Hepatocyte (in vitro differentiated cells): ENCODE data around the gene GTF2E1. TPM values are rescaled to one million over a fixed set of nuclear protein-coding genes. Genes with fewer than 3 reads are reported as not detected.
"Not testable (repeated sequence)": the region's sequence is repeated elsewhere in the genome, so short reads cannot be mapped to it uniquely, and the experiment has no call there.

Experiments used
- DNase-seq: peaks from one replicate; pipeline ENCODE4 v3.0.0-alpha.2; 2016; ENCODE audit warnings: low spot score
- H2AFZ ChIP-seq: fragments of 200-600 bp; sonication (generic); 2 replicates; pipeline ENCODE4 v1.6.0; 2016; ENCODE audit warnings: antibody characterized with exemption, mild to moderate bottlenecking
- H3K27ac ChIP-seq: fragments of 200-600 bp; sonication (generic); 2 replicates; pipeline ENCODE4 v1.5.1; 2016; ENCODE audit warnings: mild to moderate bottlenecking
- H3K27me3 ChIP-seq: fragments of 200-600 bp; sonication (generic); 2 replicates; pipeline ENCODE4 v1.6.1; 2016
- H3K36me3 ChIP-seq: fragments of 200-600 bp; sonication (generic); replicated peaks from 2 replicates; pipeline ENCODE4 v1.5.1; 2016; ENCODE audit warnings: low read depth; ENCODE audit not compliant: insufficient read depth
- H3K4me1 ChIP-seq: fragments of 200-600 bp; sonication (generic); 2 replicates; pipeline ENCODE4 v1.5.1; 2016; ENCODE audit warnings: mild to moderate bottlenecking, moderate library complexity; ENCODE audit not compliant: insufficient read depth
- H3K4me2 ChIP-seq: fragments of 200-600 bp; sonication (generic); 2 replicates; pipeline ENCODE4 v1.6.0; 2016
- H3K4me3 ChIP-seq: fragments of 200-600 bp; sonication (generic); 2 replicates; pipeline ENCODE4 v1.5.1; 2016; ENCODE audit warnings: mild to moderate bottlenecking
- H3K79me2 ChIP-seq: fragments of 200-600 bp; sonication (generic); 2 replicates; pipeline ENCODE4 v1.6.0; 2017; ENCODE audit warnings: mild to moderate bottlenecking
- H3K9me2 ChIP-seq: fragments of 200-600 bp; sonication (generic); replicated peaks from 2 replicates; pipeline ENCODE4 v1.6.0; 2017; ENCODE audit warnings: mild to moderate bottlenecking; ENCODE audit not compliant: insufficient read depth
- H3K9me3 ChIP-seq: fragments of 200-600 bp; sonication (generic); 2 replicates; pipeline ENCODE4 v1.5.1; 2016; ENCODE audit warnings: low read depth, mild to moderate bottlenecking
- H4K20me1 ChIP-seq: fragments of 200-600 bp; sonication (generic); 2 replicates; pipeline ENCODE4 v1.6.0; 2016; ENCODE audit warnings: mild to moderate bottlenecking; ENCODE audit not compliant: insufficient read depth, poor library complexity, severe bottlenecking
- EZH2 ChIP-seq: fragments of 200-600 bp; sonication (generic); IDR thresholded peaks from 2 replicates; pipeline ENCODE4 v1.6.1; 2016; ENCODE audit warnings: antibody characterized with exemption, mild to moderate bottlenecking, borderline replicate concordance
- EZH2phosphoT487 ChIP-seq: fragments of 200-600 bp; sonication (generic); IDR thresholded peaks from one replicate; pipeline ENCODE4 v1.6.1; 2018; ENCODE audit warnings: antibody characterized with exemption, mild to moderate bottlenecking, low read depth, moderate library complexity; ENCODE audit not compliant: unreplicated experiment, severe bottlenecking
- WGBS: methylation state at CpG from one replicate; pipeline ENCODE4 v1.1.6; 2016; ENCODE audit warnings: low lambda C conversion rate; ENCODE audit errors: missing lambda C conversion rate; 5-methylcytosine and 5-hydroxymethylcytosine counted together
- polyA plus RNA-seq: library from polyadenylated mRNA; unstranded; fragments of >200 nt; fragmentation: Nextera tagmentation; extraction: Ambion mirVana; gene quantifications from 2 replicates; pipeline ENCODE4 v1.2.1, GENCODE V29; 2016
- total RNA-seq: library from RNA; depleted of rRNA; stranded (reverse); fragments of >200 nt; gene quantifications from 2 replicates; pipeline ENCODE4 v1.2.3, GENCODE V29; 2014
- TF ChIP-seq, protein P1 (sequence below): fragments of 200-600 bp; sonication (generic); IDR thresholded peaks from 2 replicates; pipeline ENCODE4 v1.5.1; 2016; ENCODE audit warnings: antibody characterized with exemption, mild to moderate bottlenecking; ENCODE audit not compliant: poor library complexity

The GTF2E1 gene
- total and polyA plus RNA-seq, 2 experiments from 2014 or later, result 7.5 to 9.2 TPM

DNA sequence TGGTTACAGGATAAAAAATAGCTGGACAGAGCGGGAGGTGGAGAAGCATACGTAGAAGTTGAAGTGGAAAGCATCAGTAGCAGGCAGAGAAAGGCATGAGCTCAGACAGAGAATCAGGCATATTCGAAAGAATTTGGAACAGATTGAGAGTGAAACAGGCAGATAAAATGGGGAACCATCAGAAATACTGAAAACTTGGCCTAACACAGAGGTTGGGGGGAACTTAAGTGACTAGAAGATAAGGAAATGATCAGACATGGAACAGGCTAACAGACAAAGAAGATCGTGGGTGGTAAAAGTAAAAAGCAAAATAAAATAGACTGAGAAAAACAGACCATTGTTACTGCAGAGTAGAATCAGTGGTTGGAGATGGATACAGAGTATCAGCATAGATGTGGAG, 32.9 kb downstream of the GTF2E1 start:
- no peak for DNase-seq
- Histone ChIP-seq H3K36me3 (peaks cover 3% of the 10 kb centered on the region), H3K4me2 (no peak overlapping the region), H3K9me3 (no peaks in the 10 kb centered on the region), H3K9me2 (no peaks in the 10 kb centered on the region), H3K4me3 (no peak overlapping the region), H4K20me1 (no peaks in the 10 kb centered on the region), H2AFZ (no peak overlapping the region), H3K27me3 (no peaks in the 10 kb centered on the region), H3K27ac (no peak overlapping the region), H3K4me1 (no peaks in the 10 kb centered on the region), H3K79me2 (peaks cover 2% of the 10 kb centered on the region)
- WGBS, result 71% methylated on average over 4 of the region's 4 CpGs
- no peak for TF ChIP-seq EZH2
- TF ChIP-seq EZH2phosphoT487, result no peak
- TF ChIP-seq, protein P1, sequence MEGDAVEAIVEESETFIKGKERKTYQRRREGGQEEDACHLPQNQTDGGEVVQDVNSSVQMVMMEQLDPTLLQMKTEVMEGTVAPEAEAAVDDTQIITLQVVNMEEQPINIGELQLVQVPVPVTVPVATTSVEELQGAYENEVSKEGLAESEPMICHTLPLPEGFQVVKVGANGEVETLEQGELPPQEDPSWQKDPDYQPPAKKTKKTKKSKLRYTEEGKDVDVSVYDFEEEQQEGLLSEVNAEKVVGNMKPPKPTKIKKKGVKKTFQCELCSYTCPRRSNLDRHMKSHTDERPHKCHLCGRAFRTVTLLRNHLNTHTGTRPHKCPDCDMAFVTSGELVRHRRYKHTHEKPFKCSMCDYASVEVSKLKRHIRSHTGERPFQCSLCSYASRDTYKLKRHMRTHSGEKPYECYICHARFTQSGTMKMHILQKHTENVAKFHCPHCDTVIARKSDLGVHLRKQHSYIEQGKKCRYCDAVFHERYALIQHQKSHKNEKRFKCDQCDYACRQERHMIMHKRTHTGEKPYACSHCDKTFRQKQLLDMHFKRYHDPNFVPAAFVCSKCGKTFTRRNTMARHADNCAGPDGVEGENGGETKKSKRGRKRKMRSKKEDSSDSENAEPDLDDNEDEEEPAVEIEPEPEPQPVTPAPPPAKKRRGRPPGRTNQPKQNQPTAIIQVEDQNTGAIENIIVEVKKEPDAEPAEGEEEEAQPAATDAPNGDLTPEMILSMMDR, result no peak

DNA sequence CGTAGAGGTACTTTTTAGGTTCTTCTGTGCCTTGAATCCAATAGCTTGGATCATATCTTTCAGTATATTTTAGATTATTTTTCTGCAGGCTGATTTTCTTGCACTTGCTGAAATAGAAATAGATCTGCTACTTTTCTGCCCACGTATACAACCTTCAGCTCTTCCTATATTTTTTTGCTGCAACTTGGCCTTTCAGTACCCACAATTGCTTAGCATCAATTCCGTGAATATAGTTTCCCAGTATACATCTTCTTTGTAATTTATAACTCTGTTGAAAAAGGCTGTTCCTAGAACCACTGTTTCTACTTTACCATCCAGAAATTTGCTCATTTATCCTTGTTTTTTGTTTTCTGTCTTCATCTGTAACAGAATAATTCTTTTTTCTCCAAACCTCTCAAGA, 36.2 kb downstream of the GTF2E1 start:
- Histone ChIP-seq H3K4me2 (no peak overlapping the region), H3K9me3 (no peaks in the 10 kb centered on the region), H4K20me1 (no peaks in the 10 kb centered on the region), H3K79me2 (no peaks in the 10 kb centered on the region), H3K9me2 (no peaks in the 10 kb centered on the region), H3K4me3 (no peak overlapping the region), H3K4me1 (no peaks in the 10 kb centered on the region), H3K27me3 (no peaks in the 10 kb centered on the region), H3K36me3 (peaks cover 3% of the 10 kb centered on the region), H2AFZ (no peak overlapping the region), H3K27ac (no peak overlapping the region)
- 96% methylated on average over 3 of the region's 3 CpGs for WGBS
- no peak for DNase-seq
- TF ChIP-seq, protein P1, result no peak
- TF ChIP-seq EZH2 (no peak), EZH2phosphoT487 (no peak)

DNA sequence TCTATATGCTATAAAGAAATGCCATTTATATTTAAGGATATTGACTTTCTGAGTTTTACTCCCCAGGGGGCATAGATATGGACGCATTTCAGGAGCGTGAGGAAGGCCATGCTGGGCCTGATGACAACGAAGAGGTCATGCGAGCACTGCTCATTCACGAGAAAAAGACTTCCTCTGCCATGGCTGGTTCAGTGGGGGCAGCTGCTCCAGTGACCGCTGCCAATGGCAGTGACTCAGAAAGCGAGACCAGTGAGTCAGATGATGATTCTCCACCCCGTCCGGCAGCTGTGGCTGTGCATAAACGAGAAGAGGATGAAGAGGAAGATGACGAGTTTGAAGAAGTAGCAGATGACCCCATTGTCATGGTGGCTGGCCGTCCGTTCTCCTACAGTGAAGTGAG, 38.4 kb downstream of the GTF2E1 start:
- no peaks in the 10 kb centered on the region for H4K20me1 ChIP-seq
- H3K4me3 ChIP-seq, result no peak overlapping the region
- no peaks in the 10 kb centered on the region for H3K9me3 ChIP-seq
- H3K9me2 ChIP-seq, result no peaks in the 10 kb centered on the region
- H3K79me2 ChIP-seq, result no peaks in the 10 kb centered on the region
- H3K27ac ChIP-seq, result no peak overlapping the region
- no peak overlapping the region for H3K4me2 ChIP-seq
- 92% methylated on average over 13 of the region's 13 CpGs for WGBS
- no peak for DNase-seq
- H3K4me1 ChIP-seq, result no peaks in the 10 kb centered on the region
- H3K36me3 ChIP-seq, result peaks cover 3% of the 10 kb centered on the region
- no peaks in the 10 kb centered on the region for H3K27me3 ChIP-seq
- TF ChIP-seq, protein P1, result no peak
- TF ChIP-seq EZH2, result no peak
- no peak for TF ChIP-seq EZH2phosphoT487
- H2AFZ ChIP-seq, result no peak overlapping the region

DNA sequence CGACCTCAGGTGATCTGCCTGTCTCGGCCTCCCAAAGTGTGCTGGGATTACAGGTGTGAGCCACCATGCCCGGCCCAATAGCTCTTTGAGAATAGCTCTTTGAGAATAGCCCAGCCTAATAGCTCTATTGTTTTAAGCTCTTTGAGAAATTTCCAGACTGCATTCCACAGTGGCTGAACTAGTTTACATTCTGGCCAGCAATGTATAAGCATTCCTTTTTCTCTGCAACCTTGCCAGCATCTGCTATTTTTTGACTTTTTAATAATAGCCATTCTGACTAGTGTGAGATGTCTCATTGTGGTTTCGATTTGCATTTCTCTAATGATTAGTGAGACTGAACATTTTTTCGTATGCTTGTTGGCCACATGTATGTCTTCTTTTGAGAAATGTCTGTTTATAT, 43.3 kb downstream of the GTF2E1 start:
- not testable (repeated sequence) for H3K27ac ChIP-seq, H3K4me3 ChIP-seq, H3K79me2 ChIP-seq, H2AFZ ChIP-seq, H4K20me1 ChIP-seq, H3K27me3 ChIP-seq, H3K36me3 ChIP-seq, H3K9me3 ChIP-seq, H3K4me1 ChIP-seq, H3K9me2 ChIP-seq, DNase-seq, H3K4me2 ChIP-seq
- 72% methylated on average over 5 of the region's 5 CpGs for WGBS
